ENCODE results near the gene METAP1D.

GRCh38 chr2:172089005-172089504, 89.3 kb downstream of the METAP1D start:
- no peak for TF ChIP-seq POLR2A (IDR thresholded peaks at IDR 0.05)
- TF ChIP-seq, protein P1, sequence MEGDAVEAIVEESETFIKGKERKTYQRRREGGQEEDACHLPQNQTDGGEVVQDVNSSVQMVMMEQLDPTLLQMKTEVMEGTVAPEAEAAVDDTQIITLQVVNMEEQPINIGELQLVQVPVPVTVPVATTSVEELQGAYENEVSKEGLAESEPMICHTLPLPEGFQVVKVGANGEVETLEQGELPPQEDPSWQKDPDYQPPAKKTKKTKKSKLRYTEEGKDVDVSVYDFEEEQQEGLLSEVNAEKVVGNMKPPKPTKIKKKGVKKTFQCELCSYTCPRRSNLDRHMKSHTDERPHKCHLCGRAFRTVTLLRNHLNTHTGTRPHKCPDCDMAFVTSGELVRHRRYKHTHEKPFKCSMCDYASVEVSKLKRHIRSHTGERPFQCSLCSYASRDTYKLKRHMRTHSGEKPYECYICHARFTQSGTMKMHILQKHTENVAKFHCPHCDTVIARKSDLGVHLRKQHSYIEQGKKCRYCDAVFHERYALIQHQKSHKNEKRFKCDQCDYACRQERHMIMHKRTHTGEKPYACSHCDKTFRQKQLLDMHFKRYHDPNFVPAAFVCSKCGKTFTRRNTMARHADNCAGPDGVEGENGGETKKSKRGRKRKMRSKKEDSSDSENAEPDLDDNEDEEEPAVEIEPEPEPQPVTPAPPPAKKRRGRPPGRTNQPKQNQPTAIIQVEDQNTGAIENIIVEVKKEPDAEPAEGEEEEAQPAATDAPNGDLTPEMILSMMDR (IDR thresholded peaks at IDR 0.05), result no peak
